HK-2 (cell line): ENCODE results near the gene ADPRH.
"Not testable (repeated sequence)": the region's sequence is repeated elsewhere in the genome, so short reads cannot be mapped to it uniquely, and the experiment has no call there.

Source experiments
- DNase-seq: peaks from one replicate; pipeline ENCODE4 v3.0.0-alpha.2; 2018; ENCODE audit not compliant: unreplicated experiment

ADPRH gene

GRCh38 chr3:119579366-119580066 is at the start of gene ADPRH:
ADPRH (plus strand) TSS chr3:119579492; CDS start chr3:119582170, 2,678 bp downstream.
- DNase-seq: peak; percentile 90

- no peak for DNase-seq
Measured at GRCh38 chr3:119529883-119530282, 49.4 kb upstream of the ADPRH start.

- no peak for DNase-seq
Measured at GRCh38 chr3:119530456-119530855, 48.8 kb upstream of the ADPRH start.

- DNase-seq: no peak
Measured at GRCh38 chr3:119531151-119531550, 48.1 kb upstream of the ADPRH start.

- DNase-seq: no peak
Measured at GRCh38 chr3:119534296-119534695, 45.0 kb upstream of the ADPRH start.

- no peak for DNase-seq
Measured at GRCh38 chr3:119536757-119537156, 42.5 kb upstream of the ADPRH start.

GRCh38 chr3:119538772-119539171 is 40.5 kb upstream of the ADPRH start:
- DNase-seq: no peak

GRCh38 chr3:119541547-119541946 is 37.7 kb upstream of the ADPRH start:
- no peak for DNase-seq

- DNase-seq: no peak
Measured at GRCh38 chr3:119542168-119542767, 37.0 kb upstream of the ADPRH start.

GRCh38 chr3:119543147-119543546 is 36.1 kb upstream of the ADPRH start:
- no peak for DNase-seq

GRCh38 chr3:119547227-119547626 is 32.1 kb upstream of the ADPRH start:
- no peak for DNase-seq

- DNase-seq: no peak
Measured at GRCh38 chr3:119548341-119548740, 31.0 kb upstream of the ADPRH start.

- DNase-seq: no peak
Measured at GRCh38 chr3:119550192-119550910, 28.9 kb upstream of the ADPRH start.

- no peak for DNase-seq
Measured at GRCh38 chr3:119551598-119551997, 27.7 kb upstream of the ADPRH start.

- not testable (repeated sequence) for DNase-seq
Measured at GRCh38 chr3:119552928-119553327, 26.4 kb upstream of the ADPRH start.

- no peak for DNase-seq
Measured at GRCh38 chr3:119553823-119554415, 25.4 kb upstream of the ADPRH start.

GRCh38 chr3:119555309-119555735 is 24.0 kb upstream of the ADPRH start:
- no peak for DNase-seq

- no peak for DNase-seq
Measured at GRCh38 chr3:119555929-119556328, 23.4 kb upstream of the ADPRH start.

GRCh38 chr3:119557192-119557876 is 22.0 kb upstream of the ADPRH start:
- DNase-seq: no peak

GRCh38 chr3:119557877-119558269 is 21.4 kb upstream of the ADPRH start:
- no peak for DNase-seq

GRCh38 chr3:119558626-119559317 is 20.5 kb upstream of the ADPRH start:
- DNase-seq: no peak
